ENCODE measurements around the gene CAMK4. TPM values are rescaled to one million over a fixed set of nuclear protein-coding genes. Genes with fewer than 3 reads are reported as not detected.

The CAMK4 gene
- polyA plus RNA-seq (15.6 and 16.6 TPM in 2 replicates), polyA minus RNA-seq (53.3 and 68.0 TPM in 2 replicates)

DNA sequence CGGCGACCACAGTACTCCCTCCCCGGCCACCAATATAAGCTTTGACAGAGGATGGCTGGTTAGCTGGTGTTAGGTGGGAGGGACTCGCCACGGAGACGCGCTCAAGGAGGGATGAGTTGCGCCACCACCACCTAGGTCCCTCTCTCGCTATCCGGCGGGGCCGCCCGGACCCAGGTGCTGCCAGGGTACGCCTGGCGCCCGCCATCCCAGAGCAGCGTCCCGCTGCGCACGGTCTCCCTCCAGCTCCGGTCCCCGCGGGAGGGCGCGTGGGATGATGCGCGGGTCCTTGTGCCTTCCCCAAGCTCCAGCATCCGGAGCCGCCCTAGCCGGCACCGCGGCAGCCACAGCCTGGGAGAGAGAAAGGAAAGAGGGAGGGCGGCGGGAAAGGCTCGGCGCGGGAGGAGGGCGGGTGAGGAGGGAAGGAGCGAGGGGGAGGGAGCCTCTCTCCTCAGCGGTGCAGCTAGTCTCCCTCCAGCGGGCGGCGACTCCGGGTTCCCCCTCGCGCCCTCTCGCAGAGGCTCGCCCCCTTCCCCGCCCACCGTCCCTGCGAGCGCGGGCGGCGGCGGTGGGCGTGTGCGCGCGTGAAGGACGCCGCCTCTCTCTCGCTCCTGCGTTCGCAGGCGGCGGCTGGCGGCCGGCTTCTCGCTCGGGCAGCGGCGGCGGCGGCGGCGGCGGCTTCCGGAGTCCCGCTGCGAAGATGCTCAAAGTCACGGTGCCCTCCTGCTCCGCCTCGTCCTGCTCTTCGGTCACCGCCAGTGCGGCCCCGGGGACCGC lies at the start of gene CAMK4:
TSS of gene CAMK4 (plus strand) at position 598 of the 774 bp plus-strand sequence. CDS start at position 698, 100 bp downstream.
- peak within 1 kb of the TSS; percentile 87 for H3K4me3 ChIP-seq (ENCODE audit: low read length)
- TF ChIP-seq TAF1 (IDR thresholded peaks at IDR 0.05; ENCODE audit: low read depth) (peak; percentile 94), EP300 (conservative IDR thresholded peaks at IDR 0.05; ENCODE audit: poor library complexity, severe bottlenecking) (peak; percentile 50), SMC3 (conservative IDR thresholded peaks at IDR 0.05; ENCODE audit: poor library complexity) (peak; percentile 60), EZH2 (IDR thresholded peaks at IDR 0.05; ENCODE audit: borderline replicate concordance, insufficient read depth, low read length, poor library complexity, severe bottlenecking) (no peak), MXI1 (conservative IDR thresholded peaks at IDR 0.05; ENCODE audit: poor library complexity, severe bottlenecking) (peak; percentile 56), RAD21 (conservative IDR thresholded peaks at IDR 0.05) (peak; percentile 57), POLR2AphosphoS5 (IDR thresholded peaks at IDR 0.05) (peak; percentile 79)
- TF ChIP-seq, protein P1, sequence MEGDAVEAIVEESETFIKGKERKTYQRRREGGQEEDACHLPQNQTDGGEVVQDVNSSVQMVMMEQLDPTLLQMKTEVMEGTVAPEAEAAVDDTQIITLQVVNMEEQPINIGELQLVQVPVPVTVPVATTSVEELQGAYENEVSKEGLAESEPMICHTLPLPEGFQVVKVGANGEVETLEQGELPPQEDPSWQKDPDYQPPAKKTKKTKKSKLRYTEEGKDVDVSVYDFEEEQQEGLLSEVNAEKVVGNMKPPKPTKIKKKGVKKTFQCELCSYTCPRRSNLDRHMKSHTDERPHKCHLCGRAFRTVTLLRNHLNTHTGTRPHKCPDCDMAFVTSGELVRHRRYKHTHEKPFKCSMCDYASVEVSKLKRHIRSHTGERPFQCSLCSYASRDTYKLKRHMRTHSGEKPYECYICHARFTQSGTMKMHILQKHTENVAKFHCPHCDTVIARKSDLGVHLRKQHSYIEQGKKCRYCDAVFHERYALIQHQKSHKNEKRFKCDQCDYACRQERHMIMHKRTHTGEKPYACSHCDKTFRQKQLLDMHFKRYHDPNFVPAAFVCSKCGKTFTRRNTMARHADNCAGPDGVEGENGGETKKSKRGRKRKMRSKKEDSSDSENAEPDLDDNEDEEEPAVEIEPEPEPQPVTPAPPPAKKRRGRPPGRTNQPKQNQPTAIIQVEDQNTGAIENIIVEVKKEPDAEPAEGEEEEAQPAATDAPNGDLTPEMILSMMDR (IDR thresholded peaks at IDR 0.05; ENCODE audit: poor library complexity, severe bottlenecking): peak; percentile 72
- TF ChIP-seq, protein P2, sequence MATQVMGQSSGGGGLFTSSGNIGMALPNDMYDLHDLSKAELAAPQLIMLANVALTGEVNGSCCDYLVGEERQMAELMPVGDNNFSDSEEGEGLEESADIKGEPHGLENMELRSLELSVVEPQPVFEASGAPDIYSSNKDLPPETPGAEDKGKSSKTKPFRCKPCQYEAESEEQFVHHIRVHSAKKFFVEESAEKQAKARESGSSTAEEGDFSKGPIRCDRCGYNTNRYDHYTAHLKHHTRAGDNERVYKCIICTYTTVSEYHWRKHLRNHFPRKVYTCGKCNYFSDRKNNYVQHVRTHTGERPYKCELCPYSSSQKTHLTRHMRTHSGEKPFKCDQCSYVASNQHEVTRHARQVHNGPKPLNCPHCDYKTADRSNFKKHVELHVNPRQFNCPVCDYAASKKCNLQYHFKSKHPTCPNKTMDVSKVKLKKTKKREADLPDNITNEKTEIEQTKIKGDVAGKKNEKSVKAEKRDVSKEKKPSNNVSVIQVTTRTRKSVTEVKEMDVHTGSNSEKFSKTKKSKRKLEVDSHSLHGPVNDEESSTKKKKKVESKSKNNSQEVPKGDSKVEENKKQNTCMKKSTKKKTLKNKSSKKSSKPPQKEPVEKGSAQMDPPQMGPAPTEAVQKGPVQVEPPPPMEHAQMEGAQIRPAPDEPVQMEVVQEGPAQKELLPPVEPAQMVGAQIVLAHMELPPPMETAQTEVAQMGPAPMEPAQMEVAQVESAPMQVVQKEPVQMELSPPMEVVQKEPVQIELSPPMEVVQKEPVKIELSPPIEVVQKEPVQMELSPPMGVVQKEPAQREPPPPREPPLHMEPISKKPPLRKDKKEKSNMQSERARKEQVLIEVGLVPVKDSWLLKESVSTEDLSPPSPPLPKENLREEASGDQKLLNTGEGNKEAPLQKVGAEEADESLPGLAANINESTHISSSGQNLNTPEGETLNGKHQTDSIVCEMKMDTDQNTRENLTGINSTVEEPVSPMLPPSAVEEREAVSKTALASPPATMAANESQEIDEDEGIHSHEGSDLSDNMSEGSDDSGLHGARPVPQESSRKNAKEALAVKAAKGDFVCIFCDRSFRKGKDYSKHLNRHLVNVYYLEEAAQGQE (IDR thresholded peaks at IDR 0.05; ENCODE audit: borderline replicate concordance): peak; percentile 79
- peak within 1 kb of the TSS; percentile 88 for H3K27ac ChIP-seq (ENCODE audit: low read length)
- H3K4me2 ChIP-seq (ENCODE audit: low read length): peak within 1 kb of the TSS; percentile 93
- no peaks in the 10 kb centered on the region for H3K9me3 ChIP-seq (ENCODE audit: low read length)
- H3K9ac ChIP-seq (ENCODE audit: low read length): peak within 1 kb of the TSS; percentile 90
- no peaks in the 10 kb centered on the region for H3K27me3 ChIP-seq (ENCODE audit: insufficient read depth, low read depth, low read length)
- no peaks in the 10 kb centered on the region for H3K36me3 ChIP-seq (ENCODE audit: insufficient read depth, low read length)
- H3F3A ChIP-seq (ENCODE audit: insufficient read depth, low read length, poor library complexity, severe bottlenecking): no peaks in the 10 kb centered on the region
- H3K79me2 ChIP-seq (replicated peaks; ENCODE audit: insufficient read depth, low read length): peaks cover 35% of the 10 kb centered on the region
- no peaks in the 10 kb centered on the region for H4K20me1 ChIP-seq (ENCODE audit: insufficient read depth)
- peak within 1 kb of the TSS; percentile 89 for H2AFZ ChIP-seq (ENCODE audit: low read depth, low read length)
- no peaks in the 10 kb centered on the region for H3K9me2 ChIP-seq (ENCODE audit: insufficient read depth, low read length)

DNA sequence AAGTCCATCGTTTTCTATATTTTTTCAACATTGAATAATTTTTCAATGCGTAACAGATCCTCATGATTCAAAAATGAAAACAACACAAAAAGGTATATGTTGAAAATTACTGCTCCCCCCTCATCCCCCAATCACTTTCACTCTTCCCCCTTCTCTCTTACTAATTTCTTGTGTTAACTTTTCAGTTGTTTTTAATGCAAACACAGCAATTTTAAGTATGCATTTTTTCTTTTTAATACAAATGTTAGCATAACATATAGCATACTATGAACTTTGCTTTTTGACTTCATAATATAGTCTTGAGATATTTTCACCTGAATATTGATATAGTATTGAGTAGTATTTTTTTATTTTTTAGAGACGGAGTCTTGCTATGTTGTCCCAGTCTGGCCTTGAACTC lies 41.1 kb upstream of the CAMK4 start:
- Histone ChIP-seq H3K79me2 (replicated peaks; ENCODE audit: insufficient read depth, low read length) (no peaks in the 10 kb centered on the region), H3K4me2 (ENCODE audit: low read length) (no peak overlapping the region), H4K20me1 (ENCODE audit: insufficient read depth) (no peaks in the 10 kb centered on the region), H3K36me3 (ENCODE audit: insufficient read depth, low read length) (no peaks in the 10 kb centered on the region), H2AFZ (ENCODE audit: low read depth, low read length) (no peak overlapping the region), H3K27ac (ENCODE audit: low read length) (no peak overlapping the region), H3K27me3 (ENCODE audit: insufficient read depth, low read depth, low read length) (no peaks in the 10 kb centered on the region), H3K4me3 (ENCODE audit: low read length) (no peak overlapping the region), H3K9me2 (ENCODE audit: insufficient read depth, low read length) (no peaks in the 10 kb centered on the region), H3K9me3 (ENCODE audit: low read length) (no peaks in the 10 kb centered on the region), H3F3A (ENCODE audit: insufficient read depth, low read length, poor library complexity, severe bottlenecking) (no peaks in the 10 kb centered on the region), H3K9ac (ENCODE audit: low read length) (no peak overlapping the region)
- TF ChIP-seq TAF1 (IDR thresholded peaks at IDR 0.05; ENCODE audit: low read depth) (no peak), MXI1 (conservative IDR thresholded peaks at IDR 0.05; ENCODE audit: poor library complexity, severe bottlenecking) (no peak), POLR2AphosphoS5 (IDR thresholded peaks at IDR 0.05) (no peak), EP300 (conservative IDR thresholded peaks at IDR 0.05; ENCODE audit: poor library complexity, severe bottlenecking) (no peak), EZH2 (IDR thresholded peaks at IDR 0.05; ENCODE audit: borderline replicate concordance, insufficient read depth, low read length, poor library complexity, severe bottlenecking) (no peak), RAD21 (conservative IDR thresholded peaks at IDR 0.05) (no peak), SMC3 (conservative IDR thresholded peaks at IDR 0.05; ENCODE audit: poor library complexity) (no peak)
- TF ChIP-seq, protein P2 (IDR thresholded peaks at IDR 0.05; ENCODE audit: borderline replicate concordance): no peak

Measured in neural cell (in vitro differentiated cells).